ENCODE results near the gene EBLN1. TPM values are rescaled to one million over a fixed set of nuclear protein-coding genes. Genes with fewer than 3 reads are reported as not detected.

EBLN1 gene
- total and polyA plus RNA-seq, 2 of the 13 experiments (the other 11 are each of a cell fraction or from before 2014, with no cell fraction given): not detected

- no peak for TF ChIP-seq ZBTB40 (IDR thresholded peaks at IDR 0.05)
- TF ChIP-seq ZBTB40 (CRISPR knock-in tag; IDR thresholded peaks at IDR 0.05): no peak
These were observed 12.0 kb upstream of the EBLN1 start (continued) for GRCh38 chr10:22229802-22230157.
